A549 (cell line): ENCODE results near the gene UBTD2.

ENCODE experiments used
- CEBPB ChIP-seq, 2 experiments: fragments of >200 bp in 1 of 2; sonication (Bioruptor Twin) in 1 of 2; formaldehyde crosslinking in 1 of 2; IDR thresholded peaks; 2 replicates each; pipeline ENCODE4 v1.6.1; 2012 to 2016
- CTCF ChIP-seq: fragments of >200 bp; sonication (Bioruptor Twin); formaldehyde crosslinking; IDR thresholded peaks from 3 replicates; pipeline ENCODE4 v1.5.1; 2016
- HOXA7 ChIP-seq: fragments of 250-450 bp; sonication (Bioruptor Pico); IDR thresholded peaks from 2 replicates; pipeline ENCODE4 v1.5.0; 2020; ENCODE audit warnings: mild to moderate bottlenecking, moderate library complexity
- JUN ChIP-seq, 2 experiments: fragments of >200 bp; sonication (Bioruptor Twin); formaldehyde crosslinking; IDR thresholded peaks; 2 replicates in 1 of 2; 3 replicates in 1 of 2; pipeline ENCODE4 v1.6.1; 2016 to 2017
- MAFK ChIP-seq: fragments of 450-650 bp; IDR thresholded peaks from 2 replicates; pipeline ENCODE4 v1.6.1; 2014; ENCODE audit not compliant: partially characterized antibody
- MYC ChIP-seq: IDR thresholded peaks from 2 replicates; pipeline ENCODE4 v1.6.1; 2012; ENCODE audit warnings: mild to moderate bottlenecking, inconsistent platforms, low read length, improper control_type of control experiment, borderline replicate concordance
- RFX5 ChIP-seq: fragments of 450-650 bp; IDR thresholded peaks from 2 replicates; pipeline ENCODE4 v1.7.1; 2014; ENCODE audit warnings: antibody characterized with exemption, mild to moderate bottlenecking, moderate library complexity
- RNF2 ChIP-seq: fragments of 200-600 bp; sonication (generic); IDR thresholded peaks from 2 replicates; pipeline ENCODE4 v1.6.1; 2016; ENCODE audit warnings: low read depth, mild to moderate bottlenecking, antibody characterized with exemption, moderate library complexity, borderline replicate concordance
- SMC3 ChIP-seq: fragments of >200 bp; sonication (Bioruptor Twin); formaldehyde crosslinking; IDR thresholded peaks from 3 replicates; pipeline ENCODE4 v1.6.1; 2018; ENCODE audit warnings: inconsistent platforms
- TF ChIP-seq, protein P1 (sequence below): IDR thresholded peaks from 2 replicates; pipeline ENCODE4 v1.6.1; 2012; ENCODE audit warnings: low read depth, borderline replicate concordance

GRCh38 chr5:172186114-172186695 lies 97.4 kb downstream of the UBTD2 start:
- no peak for TF ChIP-seq CTCF
- no peak for TF ChIP-seq RNF2
- TF ChIP-seq JUN (IDR thresholded peaks at IDR 0.05): no peak
- no peak for TF ChIP-seq SMC3
- TF ChIP-seq MAFK: no peak
- TF ChIP-seq, protein P1, sequence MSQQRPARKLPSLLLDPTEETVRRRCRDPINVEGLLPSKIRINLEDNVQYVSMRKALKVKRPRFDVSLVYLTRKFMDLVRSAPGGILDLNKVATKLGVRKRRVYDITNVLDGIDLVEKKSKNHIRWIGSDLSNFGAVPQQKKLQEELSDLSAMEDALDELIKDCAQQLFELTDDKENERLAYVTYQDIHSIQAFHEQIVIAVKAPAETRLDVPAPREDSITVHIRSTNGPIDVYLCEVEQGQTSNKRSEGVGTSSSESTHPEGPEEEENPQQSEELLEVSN: no peak
- TF ChIP-seq RFX5: no peak
- TF ChIP-seq CEBPB (IDR thresholded peaks at IDR 0.05): no peak
- no peak for TF ChIP-seq HOXA7
- no peak for TF ChIP-seq MYC
